ENCODE measurements around the gene DNAI7. TPM values are rescaled to one million over a fixed set of nuclear protein-coding genes. Genes with fewer than 3 reads are reported as not detected.

The DNAI7 gene
- total and polyA plus RNA-seq, 2 of the 8 experiments (the other 6 are each of a cell fraction or from before 2014, with no cell fraction given): 0.12 to 0.28 TPM

DNA sequence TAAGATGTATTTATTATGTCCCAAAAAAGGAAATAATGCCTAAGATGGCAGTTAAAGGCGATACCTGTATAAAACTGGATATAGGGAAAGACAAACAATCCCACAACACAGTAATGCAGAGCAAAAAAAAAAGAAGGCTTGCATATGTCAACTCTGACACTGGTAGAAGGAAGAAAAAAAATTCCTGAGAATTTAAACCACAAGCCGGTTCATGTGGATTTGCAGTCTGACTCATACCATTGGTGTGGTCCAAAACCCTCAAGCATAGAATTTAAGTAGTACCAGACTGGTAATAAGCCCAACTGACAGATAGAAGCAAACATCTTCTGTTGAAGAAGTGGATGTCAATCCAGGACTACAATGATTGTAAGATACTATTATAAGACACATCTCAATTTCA lies 7.2 kb downstream of the DNAI7 start:
- Histone ChIP-seq H2AK5ac (ENCODE audit: low read depth, low read length) (no peak overlapping the region), H4K91ac (replicated peaks; ENCODE audit: insufficient read length, low read length) (no peak overlapping the region), H4K5ac (ENCODE audit: insufficient read length, low read depth, low read length) (no peak overlapping the region), H3K79me1 (ENCODE audit: low read depth, low read length) (no peaks in the 10 kb centered on the region), H4K8ac (ENCODE audit: extremely low read depth, insufficient read depth, low read length) (no peak overlapping the region), H3K23ac (ENCODE audit: insufficient read length) (no peak overlapping the region), H3K9me3 (ENCODE audit: insufficient read depth in 2 of 2, low read depth in 1 of 2, low read length in 1 of 2) (no peaks in the 10 kb centered on the region), H2BK120ac (replicated peaks; ENCODE audit: low read depth, low read length) (no peak overlapping the region), H3K4me1 (replicated peaks in 1 of 4; ENCODE audit: control insufficient read depth in 3 of 4, insufficient read depth in 4 of 4, low read length in 3 of 4) (no peaks in the 10 kb centered on the region), H3K79me2 (ENCODE audit: control insufficient read depth in 1 of 2, insufficient read depth in 2 of 2, low read length in 2 of 2) (no peaks in the 10 kb centered on the region), H3K4ac (replicated peaks; ENCODE audit: insufficient read length, low read depth, low read length) (no peak overlapping the region), H3K36me3 (ENCODE audit: control insufficient read depth in 2 of 4, insufficient read depth in 4 of 4, low read length in 3 of 4) (no peaks in the 10 kb centered on the region), H2BK15ac (ENCODE audit: low read length) (no peak overlapping the region), H4K20me1 (replicated peaks in 1 of 2; ENCODE audit: control insufficient read depth in 1 of 2, insufficient read depth in 2 of 2, low read length in 2 of 2) (no peaks in the 10 kb centered on the region), H3K9ac (replicated peaks in 1 of 4; ENCODE audit: extremely low read depth in 1 of 4, low read depth in 3 of 4, low read length in 3 of 4) (no peak overlapping the region), H3K18ac (ENCODE audit: extremely low read depth, low read length) (no peak overlapping the region), H2BK5ac (ENCODE audit: low read depth, low read length) (no peak overlapping the region), H3K4me2 (ENCODE audit: insufficient read depth in 1 of 2, low read depth in 2 of 2, low read length in 2 of 2) (no peak overlapping the region), H3K27ac (ENCODE audit: low read depth, low read length) (no peak overlapping the region), H2BK12ac (ENCODE audit: low read depth, low read length) (no peak overlapping the region), H2AFZ (ENCODE audit: low read length) (no peak overlapping the region), H3K23me2 (ENCODE audit: low read depth, low read length) (no peaks in the 10 kb centered on the region), H3K14ac (ENCODE audit: insufficient read length) (no peak overlapping the region), H3K4me3 (ENCODE audit: extremely low read depth in 1 of 4, insufficient read depth in 2 of 4, low read depth in 3 of 4, low read length in 4 of 4) (no peak overlapping the region), H3K27me3 (replicated peaks in 1 of 4; ENCODE audit: control insufficient read depth in 3 of 4, extremely low read depth in 1 of 4, insufficient read depth in 3 of 4, low read length in 3 of 4) (no peaks in the 10 kb centered on the region), H3K56ac (replicated peaks; ENCODE audit: insufficient read length, low read depth, low read length) (no peak overlapping the region), H2BK20ac (ENCODE audit: low read length) (no peak overlapping the region)
- CTCF ChIA-PET (ENCODE audit: partially characterized antibody): interaction anchor here (0.6 to 0.7 kb wide), 2 partner anchors 11 to 1712 kb away, joined by 3 read pairs; no protein-coding TSS in a partner anchor
- POLR2A ChIA-PET (ENCODE audit: partially characterized antibody): no interaction called here
- no peak for DNase-seq (ENCODE audit: low read depth in 1 of 2, low spot score in 2 of 2)
- FAIRE-seq: no peak
- WGBS, 2 experiments (ENCODE audit: extremely low coverage in 1 of 2, insufficient coverage in 1 of 2, insufficient read length in 1 of 2, insufficient replicate concordance in 2 of 2, low coverage in 1 of 2, low lambda C conversion rate in 2 of 2, missing lambda C conversion rate in 1 of 2): 86% methylated on average over 2 of the region's 2 CpGs; no CpG with 5 or more reads in 1 of the 2 experiments
- TF ChIP-seq NANOG (IDR thresholded peaks at IDR 0.05; ENCODE audit: insufficient read depth, low read depth, low read length, poor library complexity, severe bottlenecking) (no peak), BRCA1 (IDR thresholded peaks at IDR 0.05; ENCODE audit: low read depth, low read length) (no peak), CBX8 (IDR thresholded peaks at IDR 0.05; ENCODE audit: borderline replicate concordance, low read depth, low read length) (no peak), CTBP2 (IDR thresholded peaks at IDR 0.05; ENCODE audit: borderline replicate concordance, insufficient read depth, insufficient read length, low read length) (no peak), GABPA (IDR thresholded peaks at IDR 0.05; ENCODE audit: borderline replicate concordance, insufficient read depth, low read length) (no peak), SAP30 (IDR thresholded peaks at IDR 0.05; ENCODE audit: insufficient read depth, insufficient replicate concordance, low read length) (no peak), RFX5 (IDR thresholded peaks at IDR 0.05; ENCODE audit: borderline replicate concordance, low read depth, low read length) (no peak), SP1 (IDR thresholded peaks at IDR 0.05; ENCODE audit: low read depth, low read length) (no peak), MAFK (IDR thresholded peaks at IDR 0.05; ENCODE audit: low read depth, low read length) (no peak), TAF7 (optimal IDR thresholded peaks at IDR 0.05; ENCODE audit: borderline replicate concordance, low read depth, low read length) (no peak)
- TF ChIP-seq, protein P1, sequence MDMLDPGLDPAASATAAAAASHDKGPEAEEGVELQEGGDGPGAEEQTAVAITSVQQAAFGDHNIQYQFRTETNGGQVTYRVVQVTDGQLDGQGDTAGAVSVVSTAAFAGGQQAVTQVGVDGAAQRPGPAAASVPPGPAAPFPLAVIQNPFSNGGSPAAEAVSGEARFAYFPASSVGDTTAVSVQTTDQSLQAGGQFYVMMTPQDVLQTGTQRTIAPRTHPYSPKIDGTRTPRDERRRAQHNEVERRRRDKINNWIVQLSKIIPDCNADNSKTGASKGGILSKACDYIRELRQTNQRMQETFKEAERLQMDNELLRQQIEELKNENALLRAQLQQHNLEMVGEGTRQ (IDR thresholded peaks at IDR 0.05; ENCODE audit: low read length): no peak
- TF ChIP-seq, protein P2, sequence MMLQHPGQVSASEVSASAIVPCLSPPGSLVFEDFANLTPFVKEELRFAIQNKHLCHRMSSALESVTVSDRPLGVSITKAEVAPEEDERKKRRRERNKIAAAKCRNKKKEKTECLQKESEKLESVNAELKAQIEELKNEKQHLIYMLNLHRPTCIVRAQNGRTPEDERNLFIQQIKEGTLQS (IDR thresholded peaks at IDR 0.05; ENCODE audit: insufficient read depth, low read depth, low read length): no peak
